ENCODE measurements around the gene HOXC11. TPM values are rescaled to one million over a fixed set of nuclear protein-coding genes. Genes with fewer than 3 reads are reported as not detected.

Gene HOXC11
- polyA plus RNA-seq, 1 experiment, result not detected

- no peak overlapping the region for H3K4me3 ChIP-seq (ENCODE audit: low read depth, low read length)
- peaks cover 99% of the 10 kb centered on the region for H3K27me3 ChIP-seq (ENCODE audit: control insufficient read depth, insufficient read depth, low read length)
- no peak for TF ChIP-seq CTCF (IDR thresholded peaks at IDR 0.05; ENCODE audit: low read depth, low read length)
- H3K27ac ChIP-seq (ENCODE audit: low read depth, low read length), result no peak overlapping the region
- H3K9me3 ChIP-seq (ENCODE audit: control insufficient read depth, insufficient read depth, low read length), result peaks cover 3% of the 10 kb centered on the region; the same call in 1 of the 2 replicates
- POLR2A ChIA-PET, result no interaction called here
- DNase-seq (ENCODE audit: low read depth, low spot score), result no peak
- CTCF ChIA-PET, result interaction anchor here (1.5 kb wide), 1 partner anchor 242 kb away, joined by 4 read pairs; no protein-coding TSS in a partner anchor
Measured at GRCh38 chr12:53965281-53966084, 7.4 kb upstream of the HOXC11 start.

GRCh38 chr12:53966085-53966384, 6.9 kb upstream of the HOXC11 start:
- DNase-seq (ENCODE audit: low read depth, low spot score), result no peak
- Histone ChIP-seq H3K4me3 (ENCODE audit: low read depth, low read length) (no peak overlapping the region), H3K27me3 (ENCODE audit: control insufficient read depth, insufficient read depth, low read length) (peaks cover 98% of the 10 kb centered on the region), H3K9me3 (ENCODE audit: control insufficient read depth, insufficient read depth, low read length) (peaks cover 3% of the 10 kb centered on the region; the same call in 1 of the 2 replicates), H3K27ac (ENCODE audit: low read depth, low read length) (no peak overlapping the region)
- ChIA-PET CTCF (interaction anchor here (1.5 kb wide), 1 partner anchor 242 kb away, joined by 4 read pairs; no protein-coding TSS in a partner anchor), POLR2A (no interaction called here)
- TF ChIP-seq CTCF (IDR thresholded peaks at IDR 0.05; ENCODE audit: low read depth, low read length), result no peak

- ChIA-PET CTCF (interaction anchor here (1.5 kb wide), 1 partner anchor 241 kb away, joined by 4 read pairs; no protein-coding TSS in a partner anchor), POLR2A (no interaction called here)
Measured at GRCh38 chr12:53966385-53967133, 6.4 kb upstream of the HOXC11 start.

GRCh38 chr12:53967421-53967925, 5.5 kb upstream of the HOXC11 start:
- CTCF ChIA-PET, result interaction anchor here (1.5 kb wide), 1 partner anchor 240 kb away, joined by 4 read pairs; no protein-coding TSS in a partner anchor
- POLR2A ChIA-PET, result no interaction called here
- Histone ChIP-seq H3K4me3 (ENCODE audit: low read depth, low read length) (no peak overlapping the region), H3K27ac (ENCODE audit: low read depth, low read length) (no peak overlapping the region), H3K27me3 (ENCODE audit: control insufficient read depth, insufficient read depth, low read length) (peaks cover 98% of the 10 kb centered on the region), H3K9me3 (ENCODE audit: control insufficient read depth, insufficient read depth, low read length) (peaks cover 3% of the 10 kb centered on the region; the same call in 1 of the 2 replicates)
- no peak for TF ChIP-seq CTCF (IDR thresholded peaks at IDR 0.05; ENCODE audit: low read depth, low read length)
- no peak for DNase-seq (ENCODE audit: low read depth, low spot score)

More at GRCh38 chr12:53966385-53967133, 6.4 kb upstream of the HOXC11 start:
- H3K9me3 ChIP-seq (ENCODE audit: control insufficient read depth, insufficient read depth, low read length), result peaks cover 3% of the 10 kb centered on the region; the same call in 1 of the 2 replicates
- no peak overlapping the region for H3K4me3 ChIP-seq (ENCODE audit: low read depth, low read length)
- DNase-seq (ENCODE audit: low read depth, low spot score), result no peak
- no peak for TF ChIP-seq CTCF (IDR thresholded peaks at IDR 0.05; ENCODE audit: low read depth, low read length)
- H3K27ac ChIP-seq (ENCODE audit: low read depth, low read length), result no peak overlapping the region
- peaks cover 97% of the 10 kb centered on the region for H3K27me3 ChIP-seq (ENCODE audit: control insufficient read depth, insufficient read depth, low read length)
